ENCODE measurements around the gene CCL2. TPM values are rescaled to one million over a fixed set of nuclear protein-coding genes. Genes with fewer than 3 reads are reported as not detected.

Gene CCL2
- total RNA-seq, 1 experiment from 2014 or later: not detected

DNA sequence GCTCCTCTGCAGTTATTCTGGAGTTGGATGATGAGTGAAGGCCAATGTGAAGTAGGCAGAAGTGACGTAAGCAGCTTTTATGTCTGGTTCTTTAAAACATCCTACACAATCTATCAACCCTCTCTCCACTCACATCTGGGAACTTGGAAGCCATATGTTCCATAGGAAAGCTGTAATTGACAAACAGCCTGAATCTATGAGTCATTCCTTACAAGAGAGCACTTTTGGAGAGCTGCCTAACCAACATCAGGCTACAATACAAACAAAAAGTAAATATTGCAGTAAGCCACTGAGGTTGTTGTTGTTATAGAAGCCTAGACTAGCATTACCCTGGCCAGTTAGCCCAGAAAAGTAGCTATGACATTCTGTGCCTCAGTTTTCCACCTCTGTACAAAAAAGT is 20.8 kb downstream of the CCL2 start:
- Histone ChIP-seq H3K4me1 (ENCODE audit: control insufficient read depth in 1 of 2, insufficient read depth in 2 of 2, low read length in 2 of 2) (no peaks in the 10 kb centered on the region), H3K27ac (ENCODE audit: low read depth, low read length) (no peak overlapping the region), H3K4me2 (ENCODE audit: low read length) (no peak overlapping the region), H3K9ac (ENCODE audit: low read length) (no peak overlapping the region), H3K9me2 (ENCODE audit: insufficient read depth) (no peaks in the 10 kb centered on the region), H3K4me3 (replicated peaks in 1 of 2; ENCODE audit: low read depth in 1 of 2, low read length in 2 of 2) (no peak overlapping the region), H2AFZ (ENCODE audit: low read depth, low read length, poor library complexity, severe bottlenecking) (no peak overlapping the region), H3K27me3 (ENCODE audit: insufficient read depth, low read length) (no peaks in the 10 kb centered on the region), H3K36me3 (ENCODE audit: control insufficient read depth in 1 of 2, insufficient read depth in 2 of 2, low read length in 2 of 2) (no peaks in the 10 kb centered on the region), H4K20me1 (ENCODE audit: insufficient read depth) (no peaks in the 10 kb centered on the region), H3K9me3 (ENCODE audit: control insufficient read depth in 1 of 2, insufficient read depth in 1 of 2, low read depth in 1 of 2, low read length in 2 of 2) (no peaks in the 10 kb centered on the region; a peak in 1 of 4 replicates), H3K79me2 (ENCODE audit: insufficient read depth, low read length) (no peaks in the 10 kb centered on the region)
- POLR2A ChIA-PET: no interaction called here
- no peak for TF ChIP-seq ZNF274 (IDR thresholded peaks at IDR 0.05; ENCODE audit: low read depth, low read length)
- TF ChIP-seq, protein P1, sequence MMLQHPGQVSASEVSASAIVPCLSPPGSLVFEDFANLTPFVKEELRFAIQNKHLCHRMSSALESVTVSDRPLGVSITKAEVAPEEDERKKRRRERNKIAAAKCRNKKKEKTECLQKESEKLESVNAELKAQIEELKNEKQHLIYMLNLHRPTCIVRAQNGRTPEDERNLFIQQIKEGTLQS (IDR thresholded peaks at IDR 0.05): no peak
- no peak for TF ChIP-seq ZFX (IDR thresholded peaks at IDR 0.05)
- TF ChIP-seq EZH2phosphoT487 (IDR thresholded peaks at IDR 0.05; ENCODE audit: borderline replicate concordance): no peak
- no peak for TF ChIP-seq CEBPB (IDR thresholded peaks at IDR 0.05; ENCODE audit: low read depth)
- no peak for TF ChIP-seq JUND (IDR thresholded peaks at IDR 0.05)
- TF ChIP-seq MAX (IDR thresholded peaks at IDR 0.05): no peak
- no peak for TF ChIP-seq POLR2A (IDR thresholded peaks at IDR 0.05; ENCODE audit: borderline replicate concordance, extremely low read depth, insufficient read depth, insufficient read length)
- no peak for TF ChIP-seq CBX3 (IDR thresholded peaks at IDR 0.05; ENCODE audit: low read depth)
- no peak for TF ChIP-seq ELF1 (IDR thresholded peaks at IDR 0.05; ENCODE audit: borderline replicate concordance, low read depth)
- no peak for TF ChIP-seq FOSL1 (IDR thresholded peaks at IDR 0.05; ENCODE audit: low read depth)
- no peak for TF ChIP-seq EGR1 (IDR thresholded peaks at IDR 0.05; ENCODE audit: low read depth)
- intact Hi-C loops (cut with micrococcal nuclease): no loop called here
- BruUV-seq (replicated peaks): no TSS peak
- DNase-seq (ENCODE audit: low read depth, low spot score) (no peak), ATAC-seq (no peak)
- RAD21 ChIA-PET (ENCODE audit: low non-redundant PET in 1 of 2, low total read pairs in 2 of 2, uncharacterized antibody in 2 of 2, unreplicated experiment in 2 of 2): no interaction called here
- CTCF ChIA-PET: no interaction called here

DNA sequence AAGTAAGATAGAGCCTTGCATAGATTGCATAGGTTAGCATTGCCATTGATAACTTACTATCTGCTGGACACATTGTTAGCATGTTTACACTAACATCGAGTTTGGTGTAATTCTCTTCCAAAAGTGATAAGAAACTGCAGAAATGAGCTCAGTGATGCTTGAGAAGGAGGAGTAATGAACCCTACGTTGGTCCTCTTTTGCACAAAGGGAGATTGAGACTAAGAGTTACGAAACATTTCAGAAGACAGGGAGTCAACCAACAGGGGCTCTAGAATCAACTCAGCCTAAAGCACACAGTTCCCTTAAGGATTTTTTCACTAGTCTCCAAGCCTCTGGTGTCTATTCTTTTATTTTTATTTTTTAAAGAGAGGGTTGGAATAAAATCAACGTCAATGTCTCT is 21.7 kb downstream of the CCL2 start:
- POLR2A ChIA-PET: no interaction called here
- Histone ChIP-seq H3K79me2 (ENCODE audit: insufficient read depth, low read length) (no peaks in the 10 kb centered on the region), H3K9ac (ENCODE audit: low read length) (no peak overlapping the region), H3K4me1 (ENCODE audit: control insufficient read depth in 1 of 2, insufficient read depth in 2 of 2, low read length in 2 of 2) (no peaks in the 10 kb centered on the region), H2AFZ (ENCODE audit: low read depth, low read length, poor library complexity, severe bottlenecking) (no peak overlapping the region), H4K20me1 (ENCODE audit: insufficient read depth) (no peaks in the 10 kb centered on the region), H3K9me2 (ENCODE audit: insufficient read depth) (no peaks in the 10 kb centered on the region), H3K4me3 (replicated peaks in 1 of 2; ENCODE audit: low read depth in 1 of 2, low read length in 2 of 2) (no peak overlapping the region), H3K36me3 (ENCODE audit: control insufficient read depth in 1 of 2, insufficient read depth in 2 of 2, low read length in 2 of 2) (no peaks in the 10 kb centered on the region), H3K27me3 (ENCODE audit: insufficient read depth, low read length) (no peaks in the 10 kb centered on the region), H3K9me3 (ENCODE audit: control insufficient read depth in 1 of 2, insufficient read depth in 1 of 2, low read depth in 1 of 2, low read length in 2 of 2) (no peaks in the 10 kb centered on the region; a peak in 1 of 4 replicates), H3K4me2 (ENCODE audit: low read length) (no peak overlapping the region), H3K27ac (ENCODE audit: low read depth, low read length) (no peak overlapping the region)
- no peak for DNase-seq (ENCODE audit: low read depth, low spot score)
- CTCF ChIA-PET: no interaction called here
- RAD21 ChIA-PET (ENCODE audit: low non-redundant PET in 1 of 2, low total read pairs in 2 of 2, uncharacterized antibody in 2 of 2, unreplicated experiment in 2 of 2): no interaction called here
- BruUV-seq (replicated peaks): no TSS peak
- no peak for ATAC-seq
- intact Hi-C loops (cut with micrococcal nuclease): no loop called here
- TF ChIP-seq CEBPB (IDR thresholded peaks at IDR 0.05; ENCODE audit: low read depth): no peak
- TF ChIP-seq REST (IDR thresholded peaks at IDR 0.05; ENCODE audit: low read depth): no peak
- TF ChIP-seq TCF7L2 (IDR thresholded peaks at IDR 0.05; ENCODE audit: borderline replicate concordance, extremely low read depth, insufficient read depth, insufficient read length): no peak
- TF ChIP-seq CTCF (IDR thresholded peaks at IDR 0.05 in 2 of 3, conservative IDR thresholded peaks at IDR 0.05 in 1 of 3; ENCODE audit: borderline replicate concordance in 1 of 3, insufficient read depth in 1 of 3, low read depth in 2 of 3, low read length in 2 of 3): no peak
- TF ChIP-seq SP1 (IDR thresholded peaks at IDR 0.05; ENCODE audit: low read depth): no peak
- TF ChIP-seq EGR1 (IDR thresholded peaks at IDR 0.05; ENCODE audit: low read depth): no peak
- TF ChIP-seq EZH2 (IDR thresholded peaks at IDR 0.05): no peak
- TF ChIP-seq JUND (IDR thresholded peaks at IDR 0.05): no peak
- no peak for TF ChIP-seq YY1 (IDR thresholded peaks at IDR 0.05; ENCODE audit: extremely low read depth, insufficient replicate concordance, low read depth, low read length)

All from HCT116 (cell line).